Stomach (tissue), 4 donors: Measurements from ENCODE around the gene COLQ.

Experiments used
- EP300 ChIP-seq: sonication (generic); formaldehyde crosslinking; IDR thresholded peaks from one replicate; pipeline ENCODE4 v1.6.1; 2017; ENCODE audit warnings: antibody characterized with exemption
- POLR2A ChIP-seq, 4 donors: fragments of 450-650 bp; IDR thresholded peaks; one replicate each; pipeline ENCODE4 v1.6.1; 2016; ENCODE audit warnings: antibody characterized with exemption in 4 of 4, control low read depth in 2 of 4, mild to moderate bottlenecking in 1 of 4, moderate library complexity in 1 of 4
- POLR2AphosphoS5 ChIP-seq, 3 donors: sonication (generic); formaldehyde crosslinking; IDR thresholded peaks; one replicate each; pipeline ENCODE4 v1.6.1; 2016; ENCODE audit warnings: antibody characterized with exemption in 3 of 3
- TF ChIP-seq, protein P1 (sequence below), 7 experiments: fragments of 450-650 bp in 4 of 7; fragments of 200-600 bp in 3 of 7; sonication (generic) in 3 of 7; IDR thresholded peaks; one replicate each; pipeline ENCODE4 v1.5.1; 2016 to 2019; ENCODE audit warnings: antibody characterized with exemption in 7 of 7, control low read depth in 2 of 7, mild to moderate bottlenecking in 1 of 7

GRCh38 chr3:15455756-15456155 lies 65.8 kb downstream of the COLQ start:
- TF ChIP-seq, protein P1, sequence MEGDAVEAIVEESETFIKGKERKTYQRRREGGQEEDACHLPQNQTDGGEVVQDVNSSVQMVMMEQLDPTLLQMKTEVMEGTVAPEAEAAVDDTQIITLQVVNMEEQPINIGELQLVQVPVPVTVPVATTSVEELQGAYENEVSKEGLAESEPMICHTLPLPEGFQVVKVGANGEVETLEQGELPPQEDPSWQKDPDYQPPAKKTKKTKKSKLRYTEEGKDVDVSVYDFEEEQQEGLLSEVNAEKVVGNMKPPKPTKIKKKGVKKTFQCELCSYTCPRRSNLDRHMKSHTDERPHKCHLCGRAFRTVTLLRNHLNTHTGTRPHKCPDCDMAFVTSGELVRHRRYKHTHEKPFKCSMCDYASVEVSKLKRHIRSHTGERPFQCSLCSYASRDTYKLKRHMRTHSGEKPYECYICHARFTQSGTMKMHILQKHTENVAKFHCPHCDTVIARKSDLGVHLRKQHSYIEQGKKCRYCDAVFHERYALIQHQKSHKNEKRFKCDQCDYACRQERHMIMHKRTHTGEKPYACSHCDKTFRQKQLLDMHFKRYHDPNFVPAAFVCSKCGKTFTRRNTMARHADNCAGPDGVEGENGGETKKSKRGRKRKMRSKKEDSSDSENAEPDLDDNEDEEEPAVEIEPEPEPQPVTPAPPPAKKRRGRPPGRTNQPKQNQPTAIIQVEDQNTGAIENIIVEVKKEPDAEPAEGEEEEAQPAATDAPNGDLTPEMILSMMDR (IDR thresholded peaks at IDR 0.05): no peak
- TF ChIP-seq POLR2A (IDR thresholded peaks at IDR 0.05): no peak
- TF ChIP-seq EP300: no peak
- no peak for TF ChIP-seq POLR2AphosphoS5 (IDR thresholded peaks at IDR 0.05)
